Activated naive CD8-positive, alpha-beta T cell treated with anti-CD3 and anti-CD28 coated beads for 36 hours (primary cell): ENCODE measurements around the gene TCEA2. TPM values are rescaled to one million over a fixed set of nuclear protein-coding genes. Genes with fewer than 3 reads are reported as not detected.

ENCODE experiments used
- DNase-seq: peaks from one replicate; pipeline ENCODE4 v3.0.0; 2021
- H3K27ac Mint-ChIP-seq: one replicate; pipeline ENCODE4 v1.8.0; 2022; ENCODE audit warnings: mild to moderate bottlenecking, moderate library complexity, mixed read lengths
- H3K27me3 Mint-ChIP-seq: one replicate; pipeline ENCODE4 v1.8.0; 2022; ENCODE audit warnings: mild to moderate bottlenecking, mixed read lengths
- H3K36me3 Mint-ChIP-seq: one replicate; pipeline ENCODE4 v1.8.0; 2021; ENCODE audit warnings: mild to moderate bottlenecking, mixed read lengths
- H3K4me1 Mint-ChIP-seq: one replicate; pipeline ENCODE4 v1.8.0; 2021; ENCODE audit warnings: mixed read lengths
- H3K4me3 Mint-ChIP-seq: one replicate; pipeline ENCODE4 v1.8.0; 2022; ENCODE audit warnings: mild to moderate bottlenecking, moderate library complexity, mixed read lengths
- H3K9me3 Mint-ChIP-seq: one replicate; pipeline ENCODE4 v1.8.0; 2022; ENCODE audit warnings: mixed read lengths
- total RNA-seq, 2 experiments: library from RNA; stranded (reverse); gene quantifications; one replicate each; pipeline ENCODE4 v1.2.3, GENCODE V29; 2021

The TCEA2 gene
- total RNA-seq, 2 experiments from 2014 or later: 37.8 to 38.6 TPM

GRCh38 chr20:64074184-64074789 is 11.3 kb downstream of the TCEA2 start:
- H3K36me3 Mint-ChIP-seq: peaks cover 6% of the 10 kb centered on the region
- H3K27ac Mint-ChIP-seq: peak overlapping the region; percentile 54
- no peak for DNase-seq
- no peak overlapping the region for H3K4me3 Mint-ChIP-seq
- no peaks in the 10 kb centered on the region for H3K9me3 Mint-ChIP-seq
- peaks cover 8% of the 10 kb centered on the region for H3K4me1 Mint-ChIP-seq
- H3K27me3 Mint-ChIP-seq: no peaks in the 10 kb centered on the region

DNA sequence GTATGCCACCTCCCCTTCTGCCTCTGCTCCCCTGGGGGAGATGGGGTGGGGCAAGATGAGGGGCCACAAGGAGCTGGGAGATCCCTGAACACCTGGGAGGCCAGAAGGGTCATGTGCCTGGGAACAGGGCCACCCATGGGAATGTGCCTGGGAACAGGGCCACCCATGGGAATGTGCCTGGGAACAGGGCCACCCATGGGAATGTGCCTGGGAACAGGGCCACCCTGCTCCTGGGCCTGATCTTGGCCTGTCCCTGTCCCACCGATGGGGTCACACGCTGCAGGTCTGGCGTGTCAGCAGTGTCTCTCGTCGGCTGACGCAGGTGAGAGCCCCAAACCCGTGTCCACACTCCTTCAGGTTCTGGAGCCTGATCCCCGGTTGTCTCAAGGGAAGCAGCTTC is 12.0 kb downstream of the TCEA2 start:
- no peak overlapping the region for H3K4me3 Mint-ChIP-seq
- no peaks in the 10 kb centered on the region for H3K27me3 Mint-ChIP-seq
- H3K9me3 Mint-ChIP-seq: no peaks in the 10 kb centered on the region
- no peak for DNase-seq
- H3K36me3 Mint-ChIP-seq: peaks cover 6% of the 10 kb centered on the region
- no peak overlapping the region for H3K27ac Mint-ChIP-seq
- H3K4me1 Mint-ChIP-seq: peaks cover 8% of the 10 kb centered on the region

GRCh38 chr20:64075556-64075955 is 12.6 kb downstream of the TCEA2 start:
- H3K9me3 Mint-ChIP-seq: no peaks in the 10 kb centered on the region
- H3K27me3 Mint-ChIP-seq: no peaks in the 10 kb centered on the region
- no peak for DNase-seq
- no peak overlapping the region for H3K4me3 Mint-ChIP-seq
- peaks cover 11% of the 10 kb centered on the region for H3K4me1 Mint-ChIP-seq
- H3K36me3 Mint-ChIP-seq: peaks cover 6% of the 10 kb centered on the region
- peak overlapping the region; percentile 42 for H3K27ac Mint-ChIP-seq

- H3K27ac Mint-ChIP-seq: peak overlapping the region; percentile 83
- H3K27me3 Mint-ChIP-seq: peaks cover under 1% of the 10 kb centered on the region
- no peaks in the 10 kb centered on the region for H3K9me3 Mint-ChIP-seq
- peak overlapping the region; percentile 60 for H3K4me3 Mint-ChIP-seq
- DNase-seq: no peak
- H3K36me3 Mint-ChIP-seq: peaks cover 5% of the 10 kb centered on the region
- H3K4me1 Mint-ChIP-seq: peaks cover 13% of the 10 kb centered on the region
These were observed 13.3 kb downstream of the TCEA2 start for GRCh38 chr20:64076061-64076997.

DNA sequence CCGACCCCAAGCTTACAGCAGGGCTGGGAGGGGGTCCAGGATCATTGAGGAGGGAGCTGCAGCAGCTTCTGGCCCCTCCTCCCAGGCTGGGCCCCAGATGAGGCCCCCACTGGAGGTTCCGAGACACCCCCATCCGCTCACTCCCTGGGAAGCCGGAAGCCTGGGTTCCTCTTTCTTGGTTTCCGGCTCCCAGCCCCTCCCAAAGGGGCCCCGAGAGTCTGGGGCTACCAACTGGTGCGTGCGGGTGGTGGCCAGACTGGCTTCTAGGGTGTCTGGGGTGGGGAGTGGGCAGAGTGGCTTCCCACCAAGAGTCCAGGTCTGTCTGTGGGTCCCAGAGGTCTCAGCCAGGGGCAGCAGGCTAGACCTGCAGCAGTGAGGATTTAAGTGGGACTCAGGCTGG is 14.1 kb downstream of the TCEA2 start:
- H3K36me3 Mint-ChIP-seq: peaks cover 5% of the 10 kb centered on the region
- no peaks in the 10 kb centered on the region for H3K9me3 Mint-ChIP-seq
- H3K27me3 Mint-ChIP-seq: peaks cover 8% of the 10 kb centered on the region
- peaks cover 18% of the 10 kb centered on the region for H3K4me1 Mint-ChIP-seq
- peak overlapping the region; percentile 92 for H3K4me3 Mint-ChIP-seq
- peak; percentile 62 for DNase-seq
- H3K27ac Mint-ChIP-seq: peak overlapping the region; percentile 83

GRCh38 chr20:64077541-64077875 is 14.5 kb downstream of the TCEA2 start:
- H3K27ac Mint-ChIP-seq: peak overlapping the region; percentile 83
- H3K27me3 Mint-ChIP-seq: peaks cover 12% of the 10 kb centered on the region
- H3K4me1 Mint-ChIP-seq: peaks cover 21% of the 10 kb centered on the region
- peaks cover 5% of the 10 kb centered on the region for H3K36me3 Mint-ChIP-seq
- H3K4me3 Mint-ChIP-seq: peak overlapping the region; percentile 92
- H3K9me3 Mint-ChIP-seq: no peaks in the 10 kb centered on the region
- no peak for DNase-seq

DNA sequence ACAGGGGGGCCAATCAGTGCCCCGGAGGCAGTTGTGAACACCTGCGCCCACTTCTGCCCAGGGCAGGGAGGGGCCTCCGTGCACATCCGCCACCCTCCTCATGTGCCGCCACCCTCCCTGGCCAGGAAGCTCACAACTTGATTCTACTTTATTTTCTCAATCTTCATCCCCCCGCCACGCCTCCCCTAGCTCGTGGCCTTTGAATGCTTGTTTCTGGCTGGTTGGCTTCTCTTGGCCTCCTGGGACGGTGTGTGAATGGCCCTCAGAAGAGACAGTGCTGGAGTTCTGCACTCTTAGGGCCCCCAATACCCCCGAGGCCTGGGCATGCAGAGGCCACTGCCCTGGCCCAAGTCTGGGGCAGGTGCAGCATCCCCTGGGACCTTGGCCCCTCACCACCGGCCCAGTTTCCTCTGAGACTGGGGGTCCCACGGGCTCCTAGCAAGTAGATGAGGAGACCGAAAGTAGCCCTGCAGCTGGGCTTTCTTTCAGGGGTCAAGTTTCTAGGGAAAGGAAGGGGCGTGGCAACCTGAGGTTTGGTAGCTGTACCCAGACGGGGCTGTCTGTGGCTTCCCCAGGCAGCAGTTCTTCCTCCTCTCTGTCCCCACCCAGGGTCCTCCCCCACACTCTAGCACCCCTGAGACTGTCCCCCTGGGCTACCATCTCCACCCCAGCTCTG is 15.0 kb downstream of the TCEA2 start:
- H3K4me3 Mint-ChIP-seq: peak overlapping the region; percentile 92
- H3K27ac Mint-ChIP-seq: peak overlapping the region; percentile 83
- H3K36me3 Mint-ChIP-seq: peaks cover 5% of the 10 kb centered on the region
- no peaks in the 10 kb centered on the region for H3K9me3 Mint-ChIP-seq
- H3K27me3 Mint-ChIP-seq: peaks cover 16% of the 10 kb centered on the region
- H3K4me1 Mint-ChIP-seq: peaks cover 24% of the 10 kb centered on the region
- DNase-seq: peak; percentile 66

DNA sequence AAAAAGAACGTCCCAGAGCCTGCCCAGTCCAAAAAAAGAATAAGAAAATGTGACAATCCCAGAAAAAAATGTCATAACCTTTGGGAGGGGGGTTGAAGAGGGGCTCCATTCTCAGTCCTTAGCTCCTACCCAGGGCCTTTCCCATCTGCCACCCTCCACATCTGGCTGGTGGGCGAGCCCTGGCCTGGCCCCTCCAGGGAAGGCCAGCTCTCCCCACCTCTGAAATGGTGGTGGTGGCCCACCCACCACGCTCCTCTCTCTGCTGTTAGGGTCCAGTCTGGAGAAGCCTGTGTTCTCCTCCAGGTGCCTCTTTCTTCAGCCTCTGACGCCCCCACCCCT is 15.9 kb downstream of the TCEA2 start:
- no peaks in the 10 kb centered on the region for H3K9me3 Mint-ChIP-seq
- H3K4me1 Mint-ChIP-seq: peaks cover 26% of the 10 kb centered on the region
- peak overlapping the region; percentile 92 for H3K4me3 Mint-ChIP-seq
- H3K27me3 Mint-ChIP-seq: peaks cover 16% of the 10 kb centered on the region
- peak overlapping the region; percentile 86 for H3K27ac Mint-ChIP-seq
- DNase-seq: no peak
- peaks cover 5% of the 10 kb centered on the region for H3K36me3 Mint-ChIP-seq

DNA sequence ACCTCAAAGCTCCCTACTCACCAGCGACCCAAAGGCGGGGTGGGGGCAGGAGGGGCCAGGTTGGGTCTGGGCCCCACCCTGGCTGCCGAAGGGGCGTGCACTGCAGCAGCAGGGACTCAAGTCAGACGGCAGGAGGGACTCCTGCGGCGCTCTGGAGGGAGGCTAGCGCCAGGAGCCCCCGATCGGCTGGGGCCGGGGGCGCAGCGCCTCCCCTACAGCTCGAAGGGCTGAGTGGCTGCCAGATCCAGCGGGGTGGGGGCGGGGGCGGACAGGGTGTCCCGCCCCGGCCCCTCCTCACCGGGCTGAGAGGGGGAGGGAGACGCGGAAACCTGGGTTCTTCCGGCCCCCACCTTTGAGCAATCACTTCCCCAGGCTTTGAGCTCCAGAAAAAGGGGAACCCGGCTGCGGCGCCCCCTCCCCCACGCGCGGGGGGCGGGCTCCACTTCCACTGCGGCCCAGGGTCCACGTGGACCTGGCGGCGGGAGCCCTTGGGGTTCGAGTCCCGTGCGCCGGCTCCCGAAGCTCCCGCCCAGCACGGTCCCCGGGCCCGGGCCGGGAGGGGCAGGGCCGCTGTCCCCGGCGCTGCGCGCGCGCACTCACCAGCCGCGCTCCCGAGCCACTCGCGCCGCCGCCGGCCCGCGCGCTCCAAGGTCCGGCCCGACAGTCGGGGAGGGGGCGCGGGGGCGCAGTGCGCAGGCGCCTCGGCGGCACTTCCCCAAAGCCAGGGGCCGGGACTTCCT is 16.4 kb downstream of the TCEA2 start, which contains the start of gene RGS19:
RGS19 (minus strand) TSS at position 246 of the 740 bp plus-strand sequence. CDS start 2,632 bp downstream, outside the sequence.
- Mint-ChIP-seq H3K9me3 (no peaks in the 10 kb centered on the region), H3K4me1 (peaks cover 29% of the 10 kb centered on the region), H3K27ac (peak within 1 kb of the TSS; percentile 86), H3K27me3 (peaks cover 19% of the 10 kb centered on the region), H3K4me3 (peak within 1 kb of the TSS; percentile 92), H3K36me3 (peaks cover 5% of the 10 kb centered on the region)
- peak; percentile 72 for DNase-seq

DNA sequence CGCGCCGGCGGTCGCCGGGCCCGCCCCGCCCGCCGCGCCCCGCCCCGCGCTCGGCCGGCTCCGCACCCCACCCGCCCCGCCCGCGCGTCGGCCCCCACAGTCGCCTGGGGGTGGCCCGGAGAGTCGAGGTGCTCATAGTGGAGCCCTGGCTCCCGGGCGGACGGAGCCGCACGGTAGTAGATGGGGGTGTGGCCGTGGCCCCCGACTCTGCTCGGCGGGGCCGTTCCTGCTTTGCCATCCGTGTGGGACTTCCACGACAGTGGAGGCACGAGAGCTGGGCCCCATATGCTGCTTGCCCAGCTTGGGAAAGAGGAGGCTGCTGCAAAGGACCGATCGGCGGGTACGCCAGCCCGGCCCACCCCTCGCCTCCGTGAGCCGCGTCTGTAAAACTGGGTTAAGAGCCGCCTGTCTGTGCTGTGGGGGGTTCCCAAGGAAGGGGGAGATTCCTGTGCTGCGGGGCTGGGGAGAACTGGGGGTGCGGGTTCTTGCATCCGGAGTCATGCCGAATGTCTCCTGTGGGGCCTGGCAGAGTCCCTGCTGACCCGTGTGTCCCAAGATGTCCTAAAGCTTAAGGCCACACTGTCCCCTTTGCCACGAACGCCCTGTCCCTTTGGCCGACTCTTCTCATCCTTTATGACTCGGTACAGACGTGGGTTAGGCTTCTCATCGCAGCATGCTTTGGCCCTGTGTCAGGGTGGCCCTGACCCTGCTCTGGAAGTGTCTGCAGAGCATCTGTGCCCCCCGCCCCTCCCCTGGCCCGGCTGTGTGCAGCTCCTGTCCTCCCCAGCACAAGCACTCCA is 17.2 kb downstream of the TCEA2 start, which contains the start of gene OPRL1:
OPRL1 (plus strand) TSS at position 70 of the 800 bp plus-strand sequence. CDS start 12,639 bp downstream, outside the sequence.
- DNase-seq: no peak
- no peaks in the 10 kb centered on the region for H3K9me3 Mint-ChIP-seq
- H3K27ac Mint-ChIP-seq: peak within 1 kb of the TSS; percentile 86
- H3K36me3 Mint-ChIP-seq: peaks cover 5% of the 10 kb centered on the region
- H3K27me3 Mint-ChIP-seq: peaks cover 25% of the 10 kb centered on the region
- peak within 1 kb of the TSS; percentile 92 for H3K4me3 Mint-ChIP-seq
- peaks cover 30% of the 10 kb centered on the region for H3K4me1 Mint-ChIP-seq

- peak overlapping the region; percentile 62 for H3K4me3 Mint-ChIP-seq
- peaks cover 28% of the 10 kb centered on the region for H3K27me3 Mint-ChIP-seq
- no peaks in the 10 kb centered on the region for H3K9me3 Mint-ChIP-seq
- peak overlapping the region; percentile 21 for H3K27ac Mint-ChIP-seq
- no peaks in the 10 kb centered on the region for H3K36me3 Mint-ChIP-seq
- DNase-seq: no peak
- peaks cover 30% of the 10 kb centered on the region for H3K4me1 Mint-ChIP-seq
These were observed 18.0 kb downstream of the TCEA2 start for GRCh38 chr20:64080813-64081623.

DNA sequence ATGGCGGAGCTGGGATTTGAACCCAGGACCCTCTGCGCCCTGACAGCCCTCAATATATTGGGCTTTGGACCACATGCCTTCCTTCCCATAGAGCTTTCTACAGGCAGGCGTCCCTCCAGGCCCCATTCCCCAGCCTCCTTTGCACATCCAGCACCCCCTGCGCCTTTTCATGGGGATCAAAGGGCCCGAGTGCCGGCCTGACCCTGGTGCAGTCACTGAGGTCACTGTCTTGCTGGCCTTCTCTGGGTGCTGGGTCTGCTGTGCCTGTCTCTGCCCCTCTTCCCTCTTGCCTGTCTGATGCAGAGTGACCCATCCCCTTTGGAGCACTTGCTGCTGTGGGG is 18.6 kb downstream of the TCEA2 start:
- H3K27me3 Mint-ChIP-seq: peaks cover 28% of the 10 kb centered on the region
- H3K9me3 Mint-ChIP-seq: no peaks in the 10 kb centered on the region
- H3K36me3 Mint-ChIP-seq: no peaks in the 10 kb centered on the region
- no peak for DNase-seq
- H3K4me3 Mint-ChIP-seq: no peak overlapping the region
- H3K4me1 Mint-ChIP-seq: peaks cover 30% of the 10 kb centered on the region
- H3K27ac Mint-ChIP-seq: no peak overlapping the region

DNA sequence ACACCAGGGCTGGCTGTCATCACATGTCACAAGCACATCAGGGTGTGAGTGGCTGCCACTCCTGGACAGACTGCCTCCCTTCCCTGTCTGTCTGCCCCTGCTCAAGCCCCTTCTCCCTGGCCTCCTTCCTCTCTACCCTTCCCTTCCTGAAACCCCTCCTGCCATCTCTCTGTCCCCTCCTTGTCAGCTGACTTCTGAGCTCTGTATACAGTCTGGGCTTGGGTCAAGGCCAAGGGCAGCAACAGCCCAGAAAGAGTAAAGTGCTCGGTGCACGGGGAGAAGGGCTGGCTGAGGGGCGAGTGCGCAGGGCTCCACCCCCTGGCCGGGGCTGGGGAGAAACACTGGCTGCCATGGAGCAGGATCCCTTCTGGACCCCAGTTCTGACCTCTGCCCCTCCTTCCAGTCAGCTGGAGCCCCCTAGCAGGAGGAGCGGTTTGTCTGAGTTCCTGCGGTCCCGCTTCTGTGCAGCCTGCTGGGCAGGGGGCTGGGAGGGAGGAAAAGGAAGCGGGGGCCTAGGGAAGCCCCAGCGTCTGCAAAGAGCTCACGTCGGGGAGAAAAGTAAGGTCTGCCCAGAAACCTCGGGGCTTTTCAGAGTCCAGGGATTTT is 19.2 kb downstream of the TCEA2 start:
- Mint-ChIP-seq H3K4me1 (peaks cover 29% of the 10 kb centered on the region), H3K27me3 (peaks cover 28% of the 10 kb centered on the region), H3K4me3 (peak overlapping the region; percentile 32), H3K36me3 (no peaks in the 10 kb centered on the region), H3K27ac (no peak overlapping the region), H3K9me3 (no peaks in the 10 kb centered on the region)
- no peak for DNase-seq
